Skin of body (tissue), 2 donors: ENCODE results near the gene HDHD2. TPM values are rescaled to one million over a fixed set of nuclear protein-coding genes. Genes with fewer than 3 reads are reported as not detected.
"Not testable (repeated sequence)": the region's sequence is repeated elsewhere in the genome, so short reads cannot be mapped to it uniquely, and the experiment has no call there.

Experiments
- DNase-seq: peaks from one replicate; lab custom pipeline; 2025; lab: John Stamatoyannopoulos, UW
- total RNA-seq: library from RNA; depleted of rRNA; stranded (reverse); fragments of >200 nt; gene quantifications from one replicate; pipeline ENCODE4 v1.2.3, GENCODE V29; 2014

The HDHD2 gene, protein sequence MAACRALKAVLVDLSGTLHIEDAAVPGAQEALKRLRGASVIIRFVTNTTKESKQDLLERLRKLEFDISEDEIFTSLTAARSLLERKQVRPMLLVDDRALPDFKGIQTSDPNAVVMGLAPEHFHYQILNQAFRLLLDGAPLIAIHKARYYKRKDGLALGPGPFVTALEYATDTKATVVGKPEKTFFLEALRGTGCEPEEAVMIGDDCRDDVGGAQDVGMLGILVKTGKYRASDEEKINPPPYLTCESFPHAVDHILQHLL
- 25.4 TPM for total RNA-seq

DNA sequence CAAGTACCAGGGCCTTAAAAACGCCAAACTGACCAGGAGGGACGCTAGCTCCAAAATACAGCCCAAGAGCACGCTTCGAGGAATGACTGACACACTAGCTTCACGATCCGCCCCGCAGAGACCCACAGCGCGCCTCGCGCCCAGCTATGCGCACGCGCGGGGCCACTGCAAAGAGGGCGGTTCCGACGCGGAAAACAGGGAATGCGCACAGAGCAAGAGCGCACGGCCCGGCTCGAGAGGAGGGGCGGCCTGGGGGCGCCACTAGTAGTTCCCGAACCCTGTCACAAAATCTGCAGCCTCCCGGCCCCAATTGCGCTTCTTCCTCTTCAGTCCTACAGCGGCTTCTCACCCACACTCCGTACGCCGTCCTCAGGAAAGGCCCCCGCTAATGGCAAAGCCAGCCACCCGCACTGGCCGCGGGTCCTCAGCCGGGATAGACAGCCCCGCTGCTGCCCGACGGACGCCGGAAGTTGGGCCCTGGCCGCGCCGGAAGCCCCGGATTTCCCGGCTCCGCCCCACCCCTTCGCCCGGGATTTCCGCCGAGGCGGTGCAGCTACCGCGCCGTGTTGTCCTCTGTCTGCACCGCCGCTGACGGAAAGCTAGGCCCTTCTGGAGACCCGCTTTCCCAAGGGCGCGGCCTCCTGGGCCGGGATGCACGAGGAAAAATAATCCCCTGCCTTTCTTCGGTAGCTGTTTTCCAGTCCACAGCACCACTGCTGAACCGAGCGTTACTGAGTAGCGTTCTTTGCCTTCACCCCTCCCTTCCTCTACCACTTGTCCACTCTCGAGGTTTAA, at the start of gene HDHD2:
TSS of gene HDHD2 (minus strand) at position 472 of the 795 bp plus-strand sequence. CDS start 14,061 bp downstream, outside the sequence.
- peak; percentile 80 for DNase-seq

DNA sequence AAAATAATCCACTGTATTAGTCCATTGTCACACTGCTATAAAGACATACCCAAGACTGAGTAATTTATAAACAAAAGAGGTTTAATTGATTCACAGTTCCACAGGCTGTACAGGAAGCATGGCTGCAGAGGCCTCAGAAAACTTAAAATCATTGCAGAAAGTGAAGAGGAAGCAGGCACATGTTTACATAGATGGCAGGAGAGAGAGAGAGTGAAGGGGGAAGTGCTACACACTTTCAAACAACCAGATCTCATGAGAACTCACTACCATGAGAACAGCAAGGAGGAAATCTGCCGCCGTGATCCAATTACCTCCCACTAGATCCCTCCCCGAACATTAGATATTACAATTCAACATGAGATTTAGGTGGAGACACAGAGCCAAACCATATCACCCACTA, 45.7 kb upstream of the HDHD2 start:
- not testable (repeated sequence) for DNase-seq

GRCh38 chr18:47191961-47192360, 41.7 kb upstream of the HDHD2 start:
- DNase-seq = no peak

GRCh38 chr18:47187721-47188120, 37.4 kb upstream of the HDHD2 start:
- no peak for DNase-seq

DNA sequence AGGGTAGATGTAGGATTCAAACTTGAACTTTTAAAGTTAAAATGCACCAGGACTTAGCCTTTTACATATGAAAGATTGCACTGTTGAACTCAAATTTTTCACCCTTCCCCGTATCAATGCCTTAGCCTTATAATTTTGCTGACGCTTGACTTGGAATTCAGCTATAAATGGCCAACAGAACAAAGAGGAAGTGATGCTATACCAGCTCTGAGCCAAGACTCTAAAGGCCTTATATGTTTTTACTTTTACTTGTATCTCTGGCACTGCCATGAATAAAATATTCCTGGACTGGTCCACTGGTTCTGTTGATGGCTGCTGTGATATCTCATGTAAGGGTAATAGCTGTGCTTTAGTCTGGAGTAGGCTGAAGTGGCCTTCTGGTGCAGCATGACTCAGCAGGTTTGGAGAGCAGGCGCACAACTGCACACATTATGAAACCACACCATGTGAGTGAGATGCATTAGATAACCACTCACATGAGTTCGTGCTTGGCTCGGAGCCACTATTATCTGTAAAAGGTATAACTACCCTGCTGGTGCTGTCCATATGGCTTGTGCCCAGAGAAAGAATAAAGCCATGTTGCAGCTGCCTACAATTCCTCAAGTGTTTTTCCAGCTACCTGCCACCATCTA, 34.2 kb upstream of the HDHD2 start:
- DNase-seq = no peak

GRCh38 chr18:47182156-47182555, 31.9 kb upstream of the HDHD2 start:
- not testable (repeated sequence) for DNase-seq

DNA sequence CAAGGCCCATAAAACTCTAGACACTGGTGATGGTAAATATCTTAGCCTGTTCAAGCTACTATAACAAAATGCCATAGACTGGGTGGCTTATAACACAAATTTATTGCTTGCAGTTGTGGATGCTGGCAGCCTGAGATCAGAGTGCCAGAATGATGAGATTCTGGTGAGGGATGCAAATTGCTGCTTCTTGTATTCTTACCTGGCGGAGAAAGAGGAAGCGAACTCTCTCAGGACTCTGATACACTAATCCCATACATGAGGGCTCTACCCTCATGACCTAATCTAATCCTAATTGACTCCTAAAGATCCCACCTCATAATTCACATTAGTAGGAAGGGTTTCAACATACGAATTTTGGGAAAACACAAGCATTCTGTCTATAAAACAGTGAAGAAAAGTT, 30.5 kb upstream of the HDHD2 start:
- DNase-seq = no peak

DNA sequence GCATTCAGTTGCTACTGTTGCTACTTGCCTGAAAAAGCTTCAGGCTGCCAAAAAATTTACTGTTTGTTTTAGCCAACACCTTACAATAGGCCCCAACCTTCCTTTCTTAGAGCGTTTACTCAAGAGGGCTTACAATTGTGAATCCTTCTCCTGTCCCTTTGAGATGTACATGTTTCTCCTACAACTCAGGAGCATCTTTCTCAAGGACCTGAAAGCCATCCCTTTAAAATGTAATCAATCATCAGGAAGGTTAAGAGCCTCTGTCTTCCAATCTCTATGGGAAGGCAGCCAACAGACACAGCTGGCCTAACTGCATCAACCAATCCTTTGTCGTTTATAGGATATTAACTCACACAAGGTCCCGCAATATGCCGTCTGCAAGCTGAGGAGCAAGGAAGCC, 29.2 kb upstream of the HDHD2 start:
- no peak for DNase-seq

DNA sequence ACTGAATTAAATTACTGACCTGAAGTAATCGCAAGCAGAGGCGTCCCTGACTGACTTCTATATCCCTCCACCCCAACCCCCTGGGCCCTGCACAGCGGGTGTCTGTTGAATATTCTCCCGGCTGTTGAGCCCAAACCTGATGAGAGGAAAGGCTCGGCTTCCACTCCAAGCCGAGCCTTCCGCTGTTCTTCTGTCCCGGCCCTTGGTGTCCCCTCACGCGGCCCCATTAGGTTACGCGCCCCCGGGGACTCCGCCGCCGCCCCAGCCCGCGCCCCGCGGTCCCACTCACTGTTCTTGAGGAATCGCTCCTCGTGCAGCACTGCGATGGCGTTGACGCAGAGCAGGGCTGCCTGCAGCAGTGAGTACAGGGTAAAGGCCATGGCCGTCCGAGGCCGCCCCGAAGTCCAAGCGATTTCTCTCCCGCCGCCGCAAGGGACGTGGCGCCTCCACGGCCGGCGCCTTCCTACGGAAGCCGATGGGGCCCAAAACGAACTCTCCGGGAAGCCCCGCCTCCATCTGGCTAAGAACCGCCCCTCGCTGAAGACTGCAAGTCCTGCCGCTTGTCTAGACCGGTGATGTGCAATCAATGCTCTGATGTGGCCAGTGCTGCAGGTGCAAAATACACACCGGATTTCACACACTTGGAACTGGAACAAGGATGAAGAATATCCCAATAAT, 25.7 kb upstream of the HDHD2 start, which contains the start of gene IER3IP1:
TSS of gene IER3IP1 (minus strand) at position 467 of the 678 bp plus-strand sequence. CDS start at position 380, 87 bp downstream.
- peak; percentile 57 for DNase-seq

- DNase-seq = no peak
Observed at GRCh38 chr18:47175283-47175897, 25.1 kb upstream of the HDHD2 start.

DNA sequence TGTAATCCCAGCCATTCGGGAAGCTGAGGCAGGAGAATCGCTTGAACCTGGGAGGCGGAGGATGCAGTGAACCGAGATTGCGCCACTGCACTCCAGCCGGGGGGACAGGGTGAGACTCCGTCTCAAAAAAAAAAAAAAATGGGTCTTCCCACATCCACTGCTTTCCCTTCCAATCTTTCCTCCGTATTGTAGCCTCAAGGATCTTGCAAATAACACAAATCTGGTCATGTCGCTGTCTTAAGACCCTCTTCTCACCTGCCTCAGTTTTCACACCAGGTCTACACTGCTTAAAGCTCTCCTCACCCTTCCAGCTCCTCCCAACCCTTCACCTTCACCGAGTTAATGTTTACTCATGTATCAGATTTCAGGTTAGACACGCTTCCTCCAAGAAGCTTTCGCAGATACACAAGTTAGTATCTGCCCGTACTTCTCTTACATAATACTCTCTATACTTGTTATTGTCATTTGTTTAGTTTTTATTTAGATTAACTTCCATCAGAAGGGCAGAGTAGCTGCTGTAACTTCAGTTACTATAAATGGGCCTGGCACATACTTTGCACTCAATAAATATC, 24.3 kb upstream of the HDHD2 start:
- no peak for DNase-seq

- DNase-seq = no peak
Observed at GRCh38 chr18:47172476-47172875, 22.2 kb upstream of the HDHD2 start.

GRCh38 chr18:47168913-47169312, 18.6 kb upstream of the HDHD2 start:
- DNase-seq = no peak

DNA sequence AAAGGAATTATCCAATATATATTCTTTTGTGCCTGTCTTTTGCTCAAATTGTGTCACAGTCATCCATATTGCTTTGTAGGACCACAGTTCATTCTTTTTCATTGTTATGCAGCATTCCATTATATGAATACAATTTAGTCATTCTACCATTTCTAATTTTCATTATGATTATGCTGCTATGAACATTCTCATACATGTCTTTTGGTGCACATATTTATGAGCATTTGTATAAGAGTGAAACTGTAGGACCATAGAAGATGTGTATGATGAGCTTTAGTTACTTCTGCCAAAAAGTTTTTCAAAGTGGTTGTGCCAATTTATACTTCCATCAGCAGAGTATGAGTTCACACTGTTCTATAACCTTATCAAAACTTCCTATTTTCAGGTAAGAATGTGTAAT, 18.2 kb upstream of the HDHD2 start:
- DNase-seq = no peak

DNA sequence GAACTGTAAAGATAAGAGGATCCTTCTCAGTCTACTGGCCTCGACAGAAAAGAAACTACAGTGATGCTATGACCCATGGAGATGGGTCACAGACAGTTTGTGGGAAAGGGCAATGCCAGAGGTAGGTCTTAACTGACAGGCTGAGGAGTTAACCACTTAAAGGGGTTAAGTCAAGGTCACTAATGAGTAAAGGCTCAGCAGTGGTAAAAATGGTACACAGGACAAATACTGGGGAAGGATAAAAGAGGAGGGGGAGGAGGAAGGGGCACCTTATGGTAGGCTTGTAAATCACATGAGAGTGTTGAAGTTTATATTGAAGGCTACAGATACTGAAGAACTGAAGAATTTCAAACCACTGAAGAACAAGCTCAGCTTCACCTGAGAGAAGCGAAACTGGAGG, 16.0 kb upstream of the HDHD2 start:
- DNase-seq = no peak

- DNase-seq = no peak
Observed at GRCh38 chr18:47163241-47163640, 12.9 kb upstream of the HDHD2 start.

GRCh38 chr18:47160256-47160655, 10.0 kb upstream of the HDHD2 start:
- DNase-seq = no peak

- not testable (repeated sequence) for DNase-seq
Observed at GRCh38 chr18:47158404-47158803, 8.1 kb upstream of the HDHD2 start.

DNA sequence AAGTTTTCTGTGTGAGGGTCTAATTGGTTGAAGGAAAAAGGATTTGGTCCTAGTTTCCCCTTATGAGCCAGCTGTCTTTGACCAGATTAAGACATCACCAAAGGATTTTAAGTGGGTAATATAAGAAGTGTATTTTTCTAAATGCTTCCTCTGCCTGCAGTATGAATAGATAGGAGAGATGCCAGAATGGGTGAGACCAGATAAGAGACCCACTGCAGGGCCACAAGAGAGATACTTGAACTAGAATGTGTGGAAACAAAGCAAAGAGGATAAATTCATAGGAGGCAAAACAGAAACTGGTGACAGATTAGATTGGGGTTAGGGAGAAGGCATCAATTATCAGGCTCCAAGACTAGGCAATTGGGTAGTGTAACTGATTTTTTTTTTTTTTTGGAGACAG, 1.1 kb upstream of the HDHD2 start:
- DNase-seq = no peak

GRCh38 chr18:47150824-47151366, 595 bp upstream of the HDHD2 start:
- no peak for DNase-seq
